Mucosa of descending colon (tissue), 3 donors: ENCODE measurements around the gene HPRT1. TPM values are rescaled to one million over a fixed set of nuclear protein-coding genes. Genes with fewer than 3 reads are reported as not detected.

Experiments used
- ATAC-seq: fragments of 200-7000 bp; cut with Tn5 transposase; one replicate; pipeline ENCODE4 v1.9.1; 2020; ENCODE audit warnings: mild to moderate bottlenecking, moderate library complexity
- DNase-seq, 3 donors: peaks; one replicate each; pipeline ENCODE4 v3.0.0-alpha.2; 2020
- H3K36me3 ChIP-seq: fragments of 200-600 bp; one replicate; pipeline ENCODE4 v1.8.0; 2021; ENCODE audit warnings: low read depth, mild to moderate bottlenecking
- H3K4me1 ChIP-seq: fragments of 200-600 bp; one replicate; pipeline ENCODE4 v1.8.0; 2021; ENCODE audit warnings: low read depth, mild to moderate bottlenecking
- H3K4me3 ChIP-seq: fragments of 200-600 bp; one replicate; pipeline ENCODE4 v1.8.0; 2021; ENCODE audit warnings: mild to moderate bottlenecking
- H3K9me3 ChIP-seq: fragments of 200-600 bp; one replicate; pipeline ENCODE4 v1.8.0; 2021; ENCODE audit warnings: mild to moderate bottlenecking
- intact Hi-C, 2 donors: fragments of 100-400 bp; cut with DNase I in 1 of 2; cut with micrococcal nuclease in 1 of 2; formaldehyde crosslinking; loops; one replicate each; pipeline versions ENCODE4 v1.11.0 to v1.11.1; 2022; cut with DNase I, micrococcal nuclease
- total RNA-seq, 3 donors: library from RNA; stranded (reverse); fragmentation: NEBNext Ultra II Directional in 2 of 3; extraction: Animal tissue kit (Norgen Biotek cat#: 25700) in 2 of 3; gene quantifications; one replicate each; pipeline versions ENCODE4 v1.2.1 to v1.2.4, GENCODE V29; 2021 to 2023
- TF ChIP-seq, protein P1 (sequence below): fragments of 200-600 bp; IDR thresholded peaks from one replicate; pipeline ENCODE4 v1.8.0; 2022; ENCODE audit warnings: antibody characterized with exemption, mild to moderate bottlenecking
- donor health status: DM: no; HTN: no; CAD: no; lungs with moderate emphysema.
- donor health status: DM: no; HTN: no; CAD: no.
- donor health status: DM: no; HTN: yes; CAD: no.

Gene HPRT1
- total RNA-seq, 3 donors from 2014 or later = 15.0 to 25.4 (median 19.6) TPM

DNA sequence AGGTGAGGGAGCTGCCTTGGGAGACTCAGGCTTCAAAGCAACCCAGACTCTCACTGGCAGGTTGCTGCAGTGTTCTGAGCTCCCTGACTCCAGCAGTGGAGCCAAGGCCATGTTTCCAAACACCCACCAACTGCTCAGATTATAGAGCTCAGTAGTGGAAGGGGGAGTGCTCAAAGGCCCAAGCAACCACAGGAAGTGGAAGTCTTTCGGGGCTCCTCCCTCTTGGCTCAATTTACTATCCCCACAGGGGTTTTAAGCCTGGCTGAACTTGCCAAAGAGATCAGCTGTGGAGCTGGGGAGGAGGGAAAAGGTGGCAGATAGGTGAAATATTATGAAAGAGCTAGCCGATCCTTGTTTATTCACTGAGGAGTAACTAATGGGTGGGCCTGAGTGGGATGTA is 82.5 kb downstream of the HPRT1 start:
- TF ChIP-seq, protein P1, sequence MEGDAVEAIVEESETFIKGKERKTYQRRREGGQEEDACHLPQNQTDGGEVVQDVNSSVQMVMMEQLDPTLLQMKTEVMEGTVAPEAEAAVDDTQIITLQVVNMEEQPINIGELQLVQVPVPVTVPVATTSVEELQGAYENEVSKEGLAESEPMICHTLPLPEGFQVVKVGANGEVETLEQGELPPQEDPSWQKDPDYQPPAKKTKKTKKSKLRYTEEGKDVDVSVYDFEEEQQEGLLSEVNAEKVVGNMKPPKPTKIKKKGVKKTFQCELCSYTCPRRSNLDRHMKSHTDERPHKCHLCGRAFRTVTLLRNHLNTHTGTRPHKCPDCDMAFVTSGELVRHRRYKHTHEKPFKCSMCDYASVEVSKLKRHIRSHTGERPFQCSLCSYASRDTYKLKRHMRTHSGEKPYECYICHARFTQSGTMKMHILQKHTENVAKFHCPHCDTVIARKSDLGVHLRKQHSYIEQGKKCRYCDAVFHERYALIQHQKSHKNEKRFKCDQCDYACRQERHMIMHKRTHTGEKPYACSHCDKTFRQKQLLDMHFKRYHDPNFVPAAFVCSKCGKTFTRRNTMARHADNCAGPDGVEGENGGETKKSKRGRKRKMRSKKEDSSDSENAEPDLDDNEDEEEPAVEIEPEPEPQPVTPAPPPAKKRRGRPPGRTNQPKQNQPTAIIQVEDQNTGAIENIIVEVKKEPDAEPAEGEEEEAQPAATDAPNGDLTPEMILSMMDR = no peak
- no peaks in the 10 kb centered on the region for H3K36me3 ChIP-seq
- H3K4me3 ChIP-seq = no peak overlapping the region
- H3K4me1 ChIP-seq = no peaks in the 10 kb centered on the region
- no peaks in the 10 kb centered on the region for H3K9me3 ChIP-seq
- ATAC-seq (no peak), DNase-seq (no peak)
- intact Hi-C loops = no loop called here

DNA sequence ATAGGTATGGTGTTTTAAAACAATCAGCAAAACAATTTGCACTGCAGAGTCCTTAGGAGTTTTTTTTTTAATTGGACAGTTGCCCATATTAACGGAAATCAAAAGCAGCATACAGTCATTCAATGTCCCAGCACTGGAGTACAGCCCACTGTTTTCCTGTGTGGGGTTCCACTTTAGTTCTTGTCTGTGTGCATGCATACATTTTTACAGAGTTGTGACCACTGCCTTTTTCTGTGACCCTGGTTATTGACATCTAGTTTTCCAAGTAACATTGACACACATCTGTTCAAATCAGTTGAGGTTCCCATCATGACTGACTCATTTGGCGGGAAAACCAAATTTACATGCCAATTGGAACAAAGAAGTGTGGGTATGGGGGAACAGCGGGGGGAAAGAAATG is 83.3 kb downstream of the HPRT1 start:
- DNase-seq = no peak
- TF ChIP-seq, protein P1 = no peak
- intact Hi-C loops = no loop called here
- Histone ChIP-seq H3K9me3 (no peaks in the 10 kb centered on the region), H3K4me3 (no peak overlapping the region), H3K4me1 (no peaks in the 10 kb centered on the region), H3K36me3 (no peaks in the 10 kb centered on the region)
- no peak for ATAC-seq

DNA sequence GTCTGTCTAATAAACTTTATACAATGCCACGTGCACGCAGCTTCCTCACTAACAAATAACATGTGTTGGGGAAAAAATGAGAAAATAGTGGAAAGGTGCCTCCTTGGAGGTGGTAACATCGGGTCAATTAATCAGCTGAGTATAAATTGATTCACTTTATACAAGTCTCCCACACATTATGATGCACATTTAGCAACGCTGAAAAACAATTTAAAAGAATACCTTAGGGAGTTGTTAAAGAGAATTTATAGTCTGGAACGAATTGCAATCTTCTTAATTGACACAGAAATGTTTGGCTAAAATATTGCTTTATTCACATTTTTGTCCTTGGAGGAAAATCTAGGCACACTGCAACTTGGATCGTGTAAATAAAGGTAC is 84.2 kb downstream of the HPRT1 start:
- TF ChIP-seq, protein P1 = no peak

DNA sequence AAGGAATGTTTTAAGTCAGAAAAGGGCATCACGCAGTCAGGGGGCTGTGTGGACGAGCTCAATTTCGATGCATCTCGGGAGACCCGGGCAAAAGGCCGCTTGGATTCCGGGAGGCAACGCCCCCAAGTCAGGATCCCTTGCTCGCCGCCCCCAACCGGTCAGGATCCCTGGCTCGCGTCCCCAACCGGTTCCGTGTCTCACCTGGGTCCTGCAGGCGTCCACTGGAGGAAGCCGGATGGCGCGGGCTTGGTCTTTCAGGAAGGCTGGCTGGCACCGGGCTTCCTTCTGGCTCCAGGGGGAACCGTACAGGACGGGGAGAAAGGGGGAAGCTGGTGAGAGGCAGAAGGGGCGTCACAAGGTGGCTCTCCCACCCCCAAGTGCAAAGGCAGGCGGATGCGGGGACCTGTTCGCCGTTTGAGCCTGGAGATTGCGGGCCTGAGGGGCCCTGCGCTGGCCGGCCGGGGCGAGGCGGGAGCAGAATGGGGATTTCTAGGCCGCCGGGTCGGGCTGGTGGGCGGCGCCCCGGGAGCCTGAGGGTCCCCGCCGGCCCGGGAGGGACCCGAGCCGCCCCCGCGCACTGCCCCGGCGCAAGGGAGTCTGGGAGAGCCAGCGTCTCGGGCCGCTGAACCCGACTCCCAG is 84.7 kb downstream of the HPRT1 start:
- H3K4me1 ChIP-seq = no peaks in the 10 kb centered on the region
- peak; percentile 28 for ATAC-seq
- H3K4me3 ChIP-seq = no peak overlapping the region
- H3K36me3 ChIP-seq = no peaks in the 10 kb centered on the region
- TF ChIP-seq, protein P1 = no peak
- H3K9me3 ChIP-seq = no peaks in the 10 kb centered on the region
- peak; percentile 25 to 54 (median 45) for DNase-seq
- intact Hi-C loops = no loop called here

More for the DNA sequence above, 84.2 kb downstream of the HPRT1 start:
- H3K4me1 ChIP-seq = no peaks in the 10 kb centered on the region
- no peaks in the 10 kb centered on the region for H3K36me3 ChIP-seq
- H3K9me3 ChIP-seq = no peaks in the 10 kb centered on the region
- intact Hi-C loops = no loop called here
- ATAC-seq = no peak
- no peak for DNase-seq
- H3K4me3 ChIP-seq = no peak overlapping the region

DNA sequence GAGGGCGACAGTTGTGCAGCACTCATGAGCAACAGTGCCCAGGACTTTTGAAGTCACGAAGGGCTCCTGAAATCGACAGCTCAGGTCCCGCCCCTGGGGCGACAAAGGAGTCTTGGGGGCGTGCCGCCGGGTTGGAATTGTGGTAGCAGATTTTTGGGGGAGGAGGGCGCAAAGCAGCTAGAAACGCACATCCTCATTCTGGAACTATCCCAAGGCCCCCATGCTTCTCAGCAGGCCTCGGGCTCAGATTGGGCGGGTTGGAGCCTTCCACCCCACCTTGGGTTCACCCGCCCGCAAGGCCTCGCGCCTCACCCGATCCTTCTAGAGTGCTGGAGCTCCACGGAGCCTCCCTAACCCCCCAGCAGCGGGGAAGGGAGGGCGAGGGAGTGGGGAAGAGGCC is 85.5 kb downstream of the HPRT1 start:
- H3K36me3 ChIP-seq = no peaks in the 10 kb centered on the region
- TF ChIP-seq, protein P1 = no peak
- H3K4me3 ChIP-seq = no peak overlapping the region
- DNase-seq = no peak
- H3K9me3 ChIP-seq = no peaks in the 10 kb centered on the region
- ATAC-seq = no peak
- no peaks in the 10 kb centered on the region for H3K4me1 ChIP-seq
- intact Hi-C loops = no loop called here

DNA sequence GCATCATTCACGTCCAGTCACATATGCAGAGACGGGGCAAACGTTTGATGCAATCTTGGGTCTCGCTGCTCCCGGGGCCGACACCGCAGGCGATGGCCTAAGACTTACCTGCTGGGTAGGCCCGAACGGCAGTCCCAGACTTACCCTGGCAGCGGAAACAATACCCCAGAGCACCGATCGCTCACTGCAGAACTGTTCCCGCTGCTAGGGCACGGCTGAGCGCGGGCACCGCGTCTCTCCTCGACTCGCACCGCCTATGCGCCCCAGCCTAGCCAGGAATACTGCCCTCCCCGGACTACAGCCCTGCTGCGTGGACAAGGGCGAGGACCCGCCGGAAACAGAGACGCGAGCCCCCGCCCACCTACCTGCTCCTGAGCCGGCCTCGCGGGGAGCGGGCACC is 86.2 kb downstream of the HPRT1 start:
- TF ChIP-seq, protein P1 = no peak
- Histone ChIP-seq H3K4me3 (no peak overlapping the region), H3K9me3 (no peaks in the 10 kb centered on the region), H3K4me1 (no peaks in the 10 kb centered on the region), H3K36me3 (no peaks in the 10 kb centered on the region)
- no peak for ATAC-seq
- intact Hi-C loops = no loop called here
- no peak for DNase-seq
